ENCODE measurements around the gene CCDC27. TPM values are rescaled to one million over a fixed set of nuclear protein-coding genes. Genes with fewer than 3 reads are reported as not detected.
"Not testable (repeated sequence)": the region's sequence is repeated elsewhere in the genome, so short reads cannot be mapped to it uniquely, and the experiment has no call there.

The CCDC27 gene
- total RNA-seq, 1 donor from 2014 or later = not detected

DNA sequence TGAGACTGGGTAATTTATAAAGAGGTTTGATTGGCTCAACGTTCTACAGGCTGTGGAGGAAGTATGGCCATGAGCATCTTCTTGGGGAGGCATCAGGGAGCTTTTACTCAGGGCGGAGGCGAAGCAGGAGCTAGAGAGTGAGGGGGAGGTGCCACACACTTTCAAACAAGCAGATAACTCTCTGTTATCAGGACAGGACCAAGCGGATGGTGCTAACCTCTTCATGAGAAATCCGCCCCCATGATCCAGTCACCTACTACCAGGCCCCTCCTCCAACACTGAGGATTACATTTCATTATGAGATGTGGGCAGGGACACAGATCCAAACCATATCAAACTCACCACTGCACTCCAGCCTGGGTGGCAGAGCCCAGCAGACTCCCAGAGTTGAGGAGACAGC is 55.5 kb downstream of the CCDC27 start:
- no peaks in the 10 kb centered on the region for H3K36me3 ChIP-seq (ENCODE audit: insufficient read depth, low read length)
- H3K9me3 Mint-ChIP-seq (ENCODE audit: unreplicated experiment) = peaks cover 3% of the 10 kb centered on the region
- H3K27ac ChIP-seq (ENCODE audit: low read depth, low read length) = no peak overlapping the region
- no peak overlapping the region for H3K27ac Mint-ChIP-seq (ENCODE audit: unreplicated experiment)
- no peak for TF ChIP-seq EZH2 (IDR thresholded peaks at IDR 0.05; ENCODE audit: insufficient read depth, low read length)
- TF ChIP-seq, protein P1, sequence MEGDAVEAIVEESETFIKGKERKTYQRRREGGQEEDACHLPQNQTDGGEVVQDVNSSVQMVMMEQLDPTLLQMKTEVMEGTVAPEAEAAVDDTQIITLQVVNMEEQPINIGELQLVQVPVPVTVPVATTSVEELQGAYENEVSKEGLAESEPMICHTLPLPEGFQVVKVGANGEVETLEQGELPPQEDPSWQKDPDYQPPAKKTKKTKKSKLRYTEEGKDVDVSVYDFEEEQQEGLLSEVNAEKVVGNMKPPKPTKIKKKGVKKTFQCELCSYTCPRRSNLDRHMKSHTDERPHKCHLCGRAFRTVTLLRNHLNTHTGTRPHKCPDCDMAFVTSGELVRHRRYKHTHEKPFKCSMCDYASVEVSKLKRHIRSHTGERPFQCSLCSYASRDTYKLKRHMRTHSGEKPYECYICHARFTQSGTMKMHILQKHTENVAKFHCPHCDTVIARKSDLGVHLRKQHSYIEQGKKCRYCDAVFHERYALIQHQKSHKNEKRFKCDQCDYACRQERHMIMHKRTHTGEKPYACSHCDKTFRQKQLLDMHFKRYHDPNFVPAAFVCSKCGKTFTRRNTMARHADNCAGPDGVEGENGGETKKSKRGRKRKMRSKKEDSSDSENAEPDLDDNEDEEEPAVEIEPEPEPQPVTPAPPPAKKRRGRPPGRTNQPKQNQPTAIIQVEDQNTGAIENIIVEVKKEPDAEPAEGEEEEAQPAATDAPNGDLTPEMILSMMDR (IDR thresholded peaks at IDR 0.05; ENCODE audit: insufficient read depth, low read depth, low read length) = no peak
- no peaks in the 10 kb centered on the region for H3K79me2 ChIP-seq (ENCODE audit: insufficient read depth, low read length)
- no peaks in the 10 kb centered on the region for H3K9me3 ChIP-seq (ENCODE audit: insufficient read depth, low read depth, low read length)
- H3K4me1 Mint-ChIP-seq (ENCODE audit: low read depth, unreplicated experiment) = peaks cover 7% of the 10 kb centered on the region
- no peak overlapping the region for H3K4me2 ChIP-seq (ENCODE audit: low read length)
- H4K20me1 ChIP-seq (ENCODE audit: insufficient read depth, low read length) = no peaks in the 10 kb centered on the region
- H3K27me3 ChIP-seq (ENCODE audit: insufficient read depth, low read length) = no peaks in the 10 kb centered on the region
- DNase-seq (ENCODE audit: low read depth) (no peak), FAIRE-seq (no peak)
- H3K4me3 Mint-ChIP-seq (ENCODE audit: unreplicated experiment) = no peak overlapping the region
- no peaks in the 10 kb centered on the region for H3K36me3 Mint-ChIP-seq (ENCODE audit: low read depth, unreplicated experiment)
- no peak overlapping the region for H3K4me3 ChIP-seq (ENCODE audit: insufficient read depth, low read depth, low read length)
- no peaks in the 10 kb centered on the region for H3K4me1 ChIP-seq (ENCODE audit: insufficient read depth, low read length)
- H3K27me3 Mint-ChIP-seq (ENCODE audit: low read depth, unreplicated experiment) = peaks cover 21% of the 10 kb centered on the region
- no peak overlapping the region for H3K9ac ChIP-seq (ENCODE audit: low read length)
- no peak overlapping the region for H2AFZ ChIP-seq (ENCODE audit: low read depth, low read length)

DNA sequence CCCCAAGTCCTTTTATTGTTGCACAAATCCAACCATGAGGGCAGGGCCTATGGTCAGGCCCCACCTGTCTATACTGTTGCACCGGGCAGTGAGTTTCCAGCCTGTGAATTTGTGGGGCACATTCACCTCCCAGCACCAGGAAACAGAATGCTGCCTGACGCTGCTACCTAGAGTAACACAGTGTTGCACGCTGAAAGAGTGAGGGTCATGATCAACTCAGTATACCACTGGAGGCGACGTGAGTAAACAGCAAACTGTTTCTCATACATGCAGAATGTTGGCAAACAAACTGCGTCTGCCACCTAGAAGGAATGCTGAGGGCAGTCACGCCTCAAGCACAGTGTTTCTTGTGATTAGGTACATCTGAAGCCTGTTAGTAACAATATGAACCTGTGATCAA is 57.4 kb downstream of the CCDC27 start:
- H3K36me3 ChIP-seq (ENCODE audit: insufficient read depth, low read length) = no peaks in the 10 kb centered on the region
- H3K4me1 Mint-ChIP-seq (ENCODE audit: low read depth, unreplicated experiment) = peaks cover 7% of the 10 kb centered on the region
- H3K79me2 ChIP-seq (ENCODE audit: insufficient read depth, low read length) = no peaks in the 10 kb centered on the region
- FAIRE-seq (no peak), DNase-seq (ENCODE audit: low read depth) (no peak)
- no peak overlapping the region for H3K4me2 ChIP-seq (ENCODE audit: low read length)
- no peak overlapping the region for H3K4me3 Mint-ChIP-seq (ENCODE audit: unreplicated experiment)
- no peaks in the 10 kb centered on the region for H3K36me3 Mint-ChIP-seq (ENCODE audit: low read depth, unreplicated experiment)
- H3K4me3 ChIP-seq (ENCODE audit: insufficient read depth, low read depth, low read length) = no peak overlapping the region
- no peak overlapping the region for H3K27ac ChIP-seq (ENCODE audit: low read depth, low read length)
- H3K27me3 Mint-ChIP-seq (ENCODE audit: low read depth, unreplicated experiment) = peaks cover 7% of the 10 kb centered on the region
- no peaks in the 10 kb centered on the region for H3K4me1 ChIP-seq (ENCODE audit: insufficient read depth, low read length)
- no peaks in the 10 kb centered on the region for H3K27me3 ChIP-seq (ENCODE audit: insufficient read depth, low read length)
- H4K20me1 ChIP-seq (ENCODE audit: insufficient read depth, low read length) = no peaks in the 10 kb centered on the region
- no peak overlapping the region for H2AFZ ChIP-seq (ENCODE audit: low read depth, low read length)
- no peaks in the 10 kb centered on the region for H3K9me3 ChIP-seq (ENCODE audit: insufficient read depth, low read depth, low read length)
- TF ChIP-seq EZH2 (IDR thresholded peaks at IDR 0.05; ENCODE audit: insufficient read depth, low read length) = no peak
- TF ChIP-seq, protein P1 (IDR thresholded peaks at IDR 0.05; ENCODE audit: insufficient read depth, low read depth, low read length) = no peak
- H3K9ac ChIP-seq (ENCODE audit: low read length) = no peak overlapping the region
- peaks cover 3% of the 10 kb centered on the region for H3K9me3 Mint-ChIP-seq (ENCODE audit: unreplicated experiment)
- no peak overlapping the region for H3K27ac Mint-ChIP-seq (ENCODE audit: unreplicated experiment)

DNA sequence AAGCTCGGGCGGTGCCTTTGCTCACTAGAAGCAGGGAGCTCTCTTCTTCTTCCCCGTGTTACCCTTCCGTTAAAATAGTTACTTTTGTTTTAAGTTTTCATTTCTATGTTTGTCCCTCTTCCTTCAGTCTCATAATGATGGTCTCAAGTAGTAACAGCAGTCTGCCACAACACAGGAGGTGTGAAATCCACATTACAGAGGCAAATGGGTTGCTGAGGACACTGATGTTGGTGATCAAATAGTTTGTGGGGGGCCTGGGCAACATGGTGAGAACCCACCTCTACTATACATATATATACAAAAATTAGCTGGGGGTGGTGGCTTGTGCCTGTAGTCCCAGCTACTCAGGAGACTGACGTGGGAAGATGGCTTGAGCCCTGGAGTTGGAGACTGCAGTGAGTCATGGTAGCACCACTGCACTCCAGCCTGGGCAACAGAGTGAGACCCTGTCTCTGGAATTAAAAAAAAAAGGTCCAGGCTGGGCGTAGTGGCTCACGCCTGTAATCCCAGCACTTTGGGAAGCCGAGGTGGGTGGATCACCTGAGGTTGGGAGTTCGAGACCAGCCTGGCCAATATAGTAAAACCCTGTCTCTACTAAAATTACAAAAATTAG is 58.0 kb downstream of the CCDC27 start:
- not testable (repeated sequence) for H3K36me3 Mint-ChIP-seq (ENCODE audit: low read depth, unreplicated experiment); H3K9me3 ChIP-seq (ENCODE audit: insufficient read depth, low read depth, low read length); H2AFZ ChIP-seq (ENCODE audit: low read depth, low read length); H3K9ac ChIP-seq (ENCODE audit: low read length); H3K79me2 ChIP-seq (ENCODE audit: insufficient read depth, low read length); H3K4me3 ChIP-seq (ENCODE audit: insufficient read depth, low read depth, low read length); DNase-seq (ENCODE audit: low read depth); H3K27me3 Mint-ChIP-seq (ENCODE audit: low read depth, unreplicated experiment); H3K27me3 ChIP-seq (ENCODE audit: insufficient read depth, low read length); H3K27ac Mint-ChIP-seq (ENCODE audit: unreplicated experiment); H3K4me3 Mint-ChIP-seq (ENCODE audit: unreplicated experiment); H3K4me2 ChIP-seq (ENCODE audit: low read length); H3K36me3 ChIP-seq (ENCODE audit: insufficient read depth, low read length); H4K20me1 ChIP-seq (ENCODE audit: insufficient read depth, low read length); FAIRE-seq; H3K9me3 Mint-ChIP-seq (ENCODE audit: unreplicated experiment); H3K4me1 ChIP-seq (ENCODE audit: insufficient read depth, low read length); H3K27ac ChIP-seq (ENCODE audit: low read depth, low read length); H3K4me1 Mint-ChIP-seq (ENCODE audit: low read depth, unreplicated experiment)
